HCT116 (cell line): ENCODE data around the gene BOD1.

Experiments used
- CEBPB ChIP-seq: IDR thresholded peaks from 2 replicates; pipeline ENCODE4 v1.6.1; 2012; ENCODE audit warnings: low read depth
- EGR1 ChIP-seq: IDR thresholded peaks from 2 replicates; pipeline ENCODE4 v1.6.1; 2012; ENCODE audit warnings: low read depth
- ELF1 ChIP-seq: IDR thresholded peaks from 2 replicates; pipeline ENCODE4 v1.6.1; 2012; ENCODE audit warnings: low read depth, borderline replicate concordance
- EZH2phosphoT487 ChIP-seq: fragments of 200-600 bp; IDR thresholded peaks from 2 replicates; pipeline ENCODE4 v1.6.1; 2018; ENCODE audit warnings: antibody characterized with exemption, borderline replicate concordance
- POLR2A ChIP-seq: IDR thresholded peaks from 2 replicates; pipeline ENCODE4 v1.7.0; 2011; ENCODE audit warnings: borderline replicate concordance; ENCODE audit not compliant: insufficient read depth, insufficient read length; ENCODE audit errors: extremely low read depth
- ZNF274 ChIP-seq: fragments of 200-500 bp; sonication (Bioruptor generic); IDR thresholded peaks from 2 replicates; pipeline ENCODE4 v1.6.1; 2014; ENCODE audit warnings: mild to moderate bottlenecking, low read depth, low read length, inconsistent platforms
- TF ChIP-seq, protein P1 (sequence below), 3 experiments: fragments of 200-600 bp in 1 of 3; sonication (generic) in 1 of 3; IDR thresholded peaks in 2 of 3; conservative IDR thresholded peaks in 1 of 3; 2 replicates each; pipeline ENCODE4 v1.5.1; 2012 to 2017; ENCODE audit warnings: low read depth in 2 of 3, low read length in 2 of 3, antibody characterized with exemption in 1 of 3, borderline replicate concordance in 1 of 3, control low read depth in 1 of 3, mild to moderate bottlenecking in 1 of 3, mixed read lengths in 1 of 3, mixed run types in 1 of 3, moderate library complexity in 1 of 3; ENCODE audit not compliant: insufficient read depth in 1 of 3

DNA sequence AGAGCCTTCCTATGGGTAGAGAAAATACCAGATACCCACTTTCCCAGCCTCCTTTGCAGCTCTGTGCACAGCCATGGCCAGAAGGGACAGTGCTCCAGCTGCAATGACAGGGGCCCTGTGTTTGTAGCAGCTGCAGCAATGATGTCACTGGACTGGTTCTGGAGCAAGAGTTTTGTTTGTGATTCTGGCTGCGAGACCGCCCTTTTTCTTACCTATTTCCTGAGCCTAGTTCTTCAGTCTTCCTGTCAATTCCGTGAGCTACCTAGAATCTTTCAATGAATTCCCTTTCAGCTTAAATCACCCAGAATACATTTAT is 10.0 kb upstream of the BOD1 start:
- TF ChIP-seq, protein P1, sequence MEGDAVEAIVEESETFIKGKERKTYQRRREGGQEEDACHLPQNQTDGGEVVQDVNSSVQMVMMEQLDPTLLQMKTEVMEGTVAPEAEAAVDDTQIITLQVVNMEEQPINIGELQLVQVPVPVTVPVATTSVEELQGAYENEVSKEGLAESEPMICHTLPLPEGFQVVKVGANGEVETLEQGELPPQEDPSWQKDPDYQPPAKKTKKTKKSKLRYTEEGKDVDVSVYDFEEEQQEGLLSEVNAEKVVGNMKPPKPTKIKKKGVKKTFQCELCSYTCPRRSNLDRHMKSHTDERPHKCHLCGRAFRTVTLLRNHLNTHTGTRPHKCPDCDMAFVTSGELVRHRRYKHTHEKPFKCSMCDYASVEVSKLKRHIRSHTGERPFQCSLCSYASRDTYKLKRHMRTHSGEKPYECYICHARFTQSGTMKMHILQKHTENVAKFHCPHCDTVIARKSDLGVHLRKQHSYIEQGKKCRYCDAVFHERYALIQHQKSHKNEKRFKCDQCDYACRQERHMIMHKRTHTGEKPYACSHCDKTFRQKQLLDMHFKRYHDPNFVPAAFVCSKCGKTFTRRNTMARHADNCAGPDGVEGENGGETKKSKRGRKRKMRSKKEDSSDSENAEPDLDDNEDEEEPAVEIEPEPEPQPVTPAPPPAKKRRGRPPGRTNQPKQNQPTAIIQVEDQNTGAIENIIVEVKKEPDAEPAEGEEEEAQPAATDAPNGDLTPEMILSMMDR (IDR thresholded peaks at IDR 0.05 in 2 of 3, conservative IDR thresholded peaks at IDR 0.05 in 1 of 3; ENCODE audit: borderline replicate concordance in 1 of 3, insufficient read depth in 1 of 3, low read depth in 2 of 3, low read length in 2 of 3) = no peak
- TF ChIP-seq ZNF274 = no peak
- TF ChIP-seq CEBPB = no peak
- TF ChIP-seq EGR1 = no peak
- TF ChIP-seq EZH2phosphoT487 = no peak
- TF ChIP-seq POLR2A = no peak
- TF ChIP-seq ELF1 = no peak
